Neural cell (in vitro differentiated cells): ENCODE results near the gene EVA1B. TPM values are rescaled to one million over a fixed set of nuclear protein-coding genes. Genes with fewer than 3 reads are reported as not detected.

Source experiments
- H2AFZ ChIP-seq: fragments of 200-600, 300-800 bp; sonication (generic), shearing (Covaris generic); 2 replicates; pipeline ENCODE4 v1.6.0; 2014; ENCODE audit warnings: low read depth, mild to moderate bottlenecking, antibody characterized with exemption, low read length, moderate library complexity
- H3F3A ChIP-seq: fragments of 200-600 bp; shearing (Covaris generic); 2 replicates; pipeline ENCODE4 v1.6.1; 2016; ENCODE audit warnings: mild to moderate bottlenecking, moderate library complexity, mixed read lengths, antibody characterized with exemption, low read length; ENCODE audit not compliant: insufficient read depth, poor library complexity, severe bottlenecking
- H3K27ac ChIP-seq: fragments of 200-600, 300-800 bp; sonication (generic), shearing (Covaris generic); 2 replicates; pipeline ENCODE4 v1.5.1; 2014; ENCODE audit warnings: mild to moderate bottlenecking, low read length, moderate library complexity
- H3K27me3 ChIP-seq: fragments of 300-800, 200-600 bp; sonication (generic), shearing (Covaris generic); 2 replicates; pipeline ENCODE4 v1.6.0; 2014; ENCODE audit warnings: mild to moderate bottlenecking, low read depth, low read length, moderate library complexity; ENCODE audit not compliant: insufficient read depth
- H3K36me3 ChIP-seq: fragments of 300-800, 200-600 bp; sonication (generic), shearing (Covaris generic); 2 replicates; pipeline ENCODE4 v1.5.1; 2014; ENCODE audit warnings: mild to moderate bottlenecking, antibody characterized with exemption, low read length, moderate library complexity; ENCODE audit not compliant: insufficient read depth
- H3K4me2 ChIP-seq: fragments of 300-800, 200-600 bp; sonication (generic), shearing (Covaris generic); 2 replicates; pipeline ENCODE4 v1.6.0; 2014; ENCODE audit warnings: mild to moderate bottlenecking, low read length
- H3K4me3 ChIP-seq: fragments of 300-800, 200-600 bp; sonication (generic), shearing (Covaris generic); 2 replicates; pipeline ENCODE4 v1.5.1; 2014; ENCODE audit warnings: mild to moderate bottlenecking, low read length, moderate library complexity
- H3K79me2 ChIP-seq: fragments of 200-600 bp; shearing (Covaris generic); replicated peaks from 2 replicates; pipeline ENCODE4 v1.6.0; 2014; ENCODE audit warnings: mild to moderate bottlenecking, low read length, moderate library complexity; ENCODE audit not compliant: insufficient read depth
- H3K9ac ChIP-seq: fragments of 300-800, 200-600 bp; sonication (generic), shearing (Covaris generic); 2 replicates; pipeline ENCODE4 v1.6.1; 2016; ENCODE audit warnings: mild to moderate bottlenecking, low read length, mixed read lengths
- H3K9me2 ChIP-seq: fragments of 200-600 bp; shearing (Covaris generic); 2 replicates; pipeline ENCODE4 v1.6.1; 2016; ENCODE audit warnings: mild to moderate bottlenecking, low read length, mixed read lengths; ENCODE audit not compliant: insufficient read depth
- H3K9me3 ChIP-seq: fragments of 200-600, 300-800 bp; sonication (generic), shearing (Covaris generic); 2 replicates; pipeline ENCODE4 v1.6.1; 2016; ENCODE audit warnings: mild to moderate bottlenecking, mixed run types, low read length, moderate library complexity, mixed read lengths
- H4K20me1 ChIP-seq: fragments of 200-600 bp; shearing (Covaris generic); 2 replicates; pipeline ENCODE4 v1.6.1; 2016; ENCODE audit warnings: mild to moderate bottlenecking, mixed run types; ENCODE audit not compliant: insufficient read depth
- CTCF ChIP-seq: fragments of 450-650 bp; IDR thresholded peaks from 2 replicates; pipeline ENCODE4 v1.5.1; 2014; ENCODE audit warnings: antibody characterized with exemption, mild to moderate bottlenecking, moderate library complexity; ENCODE audit not compliant: poor library complexity, severe bottlenecking
- EP300 ChIP-seq: fragments of 450-650 bp; conservative IDR thresholded peaks from 2 replicates; pipeline ENCODE4 v1.6.1; 2014; ENCODE audit warnings: antibody characterized with exemption, mild to moderate bottlenecking, moderate library complexity; ENCODE audit not compliant: poor library complexity, severe bottlenecking
- EZH2 ChIP-seq: fragments of 200-600, 300-800 bp; shearing (Covaris generic), sonication (generic); IDR thresholded peaks from 2 replicates; pipeline ENCODE4 v1.6.1; 2014; ENCODE audit warnings: antibody characterized with exemption, low read length, borderline replicate concordance, mild to moderate bottlenecking; ENCODE audit not compliant: insufficient read depth, poor library complexity, severe bottlenecking
- MXI1 ChIP-seq: fragments of 450-650 bp; conservative IDR thresholded peaks from 2 replicates; pipeline ENCODE4 v1.6.1; 2014; ENCODE audit warnings: antibody characterized with exemption, mild to moderate bottlenecking; ENCODE audit not compliant: poor library complexity, severe bottlenecking
- POLR2AphosphoS5 ChIP-seq: IDR thresholded peaks from 2 replicates; pipeline ENCODE4 v1.6.1; 2012
- RAD21 ChIP-seq: fragments of 450-650 bp; conservative IDR thresholded peaks from 2 replicates; pipeline ENCODE4 v1.6.1; 2014; ENCODE audit warnings: antibody characterized with exemption, mild to moderate bottlenecking, moderate library complexity
- REST ChIP-seq: IDR thresholded peaks from 2 replicates; pipeline ENCODE4 v1.6.1; 2012; ENCODE audit warnings: borderline replicate concordance
- SMC3 ChIP-seq: fragments of 450-650 bp; conservative IDR thresholded peaks from 2 replicates; pipeline ENCODE4 v1.6.1; 2014; ENCODE audit warnings: antibody characterized with exemption, mild to moderate bottlenecking, moderate library complexity; ENCODE audit not compliant: poor library complexity
- TAF1 ChIP-seq: IDR thresholded peaks from 2 replicates; pipeline ENCODE4 v1.6.1; 2012; ENCODE audit warnings: low read depth
- polyA plus RNA-seq: library from polyadenylated mRNA; depleted of rRNA; stranded (reverse); fragments of >200 nt; gene quantifications from 2 replicates; pipeline ENCODE4 v1.2.3, GENCODE V29; 2014

The EVA1B gene
- polyA plus RNA-seq, 1 donor from 2014 or later, result 0.25 TPM

GRCh38 chr1:36358514-36359084, 35.2 kb upstream of the EVA1B start:
- H4K20me1 ChIP-seq, result no peaks in the 10 kb centered on the region
- no peaks in the 10 kb centered on the region for H3F3A ChIP-seq
- H3K4me2 ChIP-seq, result no peak overlapping the region
- no peaks in the 10 kb centered on the region for H3K79me2 ChIP-seq
- no peak overlapping the region for H2AFZ ChIP-seq
- H3K9me2 ChIP-seq, result no peaks in the 10 kb centered on the region
- H3K27me3 ChIP-seq, result no peaks in the 10 kb centered on the region
- no peak for TF ChIP-seq EZH2
- TF ChIP-seq RAD21, result no peak
- no peak for TF ChIP-seq SMC3
- TF ChIP-seq TAF1, result no peak
- no peak for TF ChIP-seq CTCF
- TF ChIP-seq REST, result no peak
- no peak for TF ChIP-seq MXI1
- no peak for TF ChIP-seq EP300
- TF ChIP-seq POLR2AphosphoS5, result no peak
- H3K9me3 ChIP-seq, result no peaks in the 10 kb centered on the region
- no peak overlapping the region for H3K4me3 ChIP-seq
- H3K27ac ChIP-seq, result no peak overlapping the region
- H3K36me3 ChIP-seq, result no peaks in the 10 kb centered on the region
- no peak overlapping the region for H3K9ac ChIP-seq

DNA sequence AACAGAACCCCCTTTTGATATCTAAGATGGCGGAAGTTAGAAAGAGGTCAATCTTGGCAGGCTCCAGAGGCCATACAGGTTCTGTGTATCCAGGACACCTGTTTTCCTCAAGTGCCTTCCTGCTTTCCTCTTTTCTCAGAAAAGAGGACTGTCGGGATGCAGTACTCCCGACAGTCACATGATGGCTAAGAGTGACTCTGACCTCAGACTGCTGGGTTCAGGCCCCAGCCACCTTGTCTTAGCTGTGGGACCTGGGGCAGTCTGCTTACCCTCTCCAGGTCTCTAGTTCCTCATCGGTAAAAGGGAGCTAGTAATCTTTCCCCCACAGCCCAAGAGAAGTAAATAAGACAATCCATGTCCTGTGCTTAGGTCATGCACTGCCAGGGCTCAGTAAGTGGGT, 32.4 kb upstream of the EVA1B start:
- TF ChIP-seq REST (no peak), TAF1 (no peak), RAD21 (no peak), EZH2 (no peak), CTCF (no peak), POLR2AphosphoS5 (no peak), SMC3 (no peak)
- no peak overlapping the region for H2AFZ ChIP-seq
- no peaks in the 10 kb centered on the region for H4K20me1 ChIP-seq
- no peaks in the 10 kb centered on the region for H3K27me3 ChIP-seq
- no peaks in the 10 kb centered on the region for H3K9me2 ChIP-seq
- no peaks in the 10 kb centered on the region for H3F3A ChIP-seq
- no peak overlapping the region for H3K9ac ChIP-seq
- no peak overlapping the region for H3K4me2 ChIP-seq
- no peaks in the 10 kb centered on the region for H3K36me3 ChIP-seq
- no peaks in the 10 kb centered on the region for H3K9me3 ChIP-seq
- no peak overlapping the region for H3K27ac ChIP-seq
- H3K79me2 ChIP-seq, result no peaks in the 10 kb centered on the region
- H3K4me3 ChIP-seq, result no peak overlapping the region
